ENCODE data around the gene ZNF334.

Gene ZNF334

GRCh38 chr20:46512943-46513844 is at the start of gene ZNF334:
Gene ZNF334, minus strand, starts transcription at chr20:46513559. Its CDS starts 1,457 bp downstream, at chr20:46512102.
- H3K4me3 ChIP-seq (ENCODE audit: low read depth, low read length), result peak within 1 kb of the TSS; percentile 45
- DNase-seq (ENCODE audit: low read depth), result no peak
- TF ChIP-seq, protein P1, sequence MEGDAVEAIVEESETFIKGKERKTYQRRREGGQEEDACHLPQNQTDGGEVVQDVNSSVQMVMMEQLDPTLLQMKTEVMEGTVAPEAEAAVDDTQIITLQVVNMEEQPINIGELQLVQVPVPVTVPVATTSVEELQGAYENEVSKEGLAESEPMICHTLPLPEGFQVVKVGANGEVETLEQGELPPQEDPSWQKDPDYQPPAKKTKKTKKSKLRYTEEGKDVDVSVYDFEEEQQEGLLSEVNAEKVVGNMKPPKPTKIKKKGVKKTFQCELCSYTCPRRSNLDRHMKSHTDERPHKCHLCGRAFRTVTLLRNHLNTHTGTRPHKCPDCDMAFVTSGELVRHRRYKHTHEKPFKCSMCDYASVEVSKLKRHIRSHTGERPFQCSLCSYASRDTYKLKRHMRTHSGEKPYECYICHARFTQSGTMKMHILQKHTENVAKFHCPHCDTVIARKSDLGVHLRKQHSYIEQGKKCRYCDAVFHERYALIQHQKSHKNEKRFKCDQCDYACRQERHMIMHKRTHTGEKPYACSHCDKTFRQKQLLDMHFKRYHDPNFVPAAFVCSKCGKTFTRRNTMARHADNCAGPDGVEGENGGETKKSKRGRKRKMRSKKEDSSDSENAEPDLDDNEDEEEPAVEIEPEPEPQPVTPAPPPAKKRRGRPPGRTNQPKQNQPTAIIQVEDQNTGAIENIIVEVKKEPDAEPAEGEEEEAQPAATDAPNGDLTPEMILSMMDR (IDR thresholded peaks at IDR 0.05; ENCODE audit: low read depth, low read length, missing control alignments), result no peak

- H3K4me3 ChIP-seq (ENCODE audit: low read depth, low read length), result peak overlapping the region; percentile 50
- TF ChIP-seq, protein P1 (IDR thresholded peaks at IDR 0.05; ENCODE audit: low read depth, low read length, missing control alignments), result peak; percentile 87
- peak; percentile 35 for DNase-seq (ENCODE audit: low read depth)
Observed at GRCh38 chr20:46562373-46563169, 49.2 kb upstream of the ZNF334 start.

- TF ChIP-seq, protein P1 (IDR thresholded peaks at IDR 0.05; ENCODE audit: low read depth, low read length, missing control alignments), result no peak
- no peak for DNase-seq (ENCODE audit: low read depth)
- peak overlapping the region; percentile 50 for H3K4me3 ChIP-seq (ENCODE audit: low read depth, low read length)
Observed at GRCh38 chr20:46562009-46562372, 48.6 kb upstream of the ZNF334 start.

GRCh38 chr20:46559685-46560440 is 46.5 kb upstream of the ZNF334 start:
- DNase-seq (ENCODE audit: low read depth), result no peak
- H3K4me3 ChIP-seq (ENCODE audit: low read depth, low read length), result no peak overlapping the region
- TF ChIP-seq, protein P1 (IDR thresholded peaks at IDR 0.05; ENCODE audit: low read depth, low read length, missing control alignments), result no peak

- TF ChIP-seq, protein P1 (IDR thresholded peaks at IDR 0.05; ENCODE audit: low read depth, low read length, missing control alignments), result no peak
- no peak for DNase-seq (ENCODE audit: low read depth)
- no peak overlapping the region for H3K4me3 ChIP-seq (ENCODE audit: low read depth, low read length)
Observed at GRCh38 chr20:46559001-46559400, 45.6 kb upstream of the ZNF334 start.

- TF ChIP-seq, protein P1 (IDR thresholded peaks at IDR 0.05; ENCODE audit: low read depth, low read length, missing control alignments), result no peak
- no peak for DNase-seq (ENCODE audit: low read depth)
Observed at GRCh38 chr20:46558511-46558959, 45.2 kb upstream of the ZNF334 start.

More at GRCh38 chr20:46558511-46558959, 45.2 kb upstream of the ZNF334 start:
- no peak overlapping the region for H3K4me3 ChIP-seq (ENCODE audit: low read depth, low read length)
